GM23338 (cell line): ENCODE results near the gene CPSF4. TPM values are rescaled to one million over a fixed set of nuclear protein-coding genes. Genes with fewer than 3 reads are reported as not detected.
A peak's percentile ranks its signal among the peaks of the same experiment; 100 is the strongest.

Experiments used
- ATAC-seq: fragments of 200-7000 bp; cut with Tn5 transposase; 3 replicates; pipeline ENCODE4 v1.9.1; 2020
- DNase-seq: peaks from one replicate; pipeline ENCODE4 v3.0.0-alpha.2; 2015; ENCODE audit warnings: low spot score
- H2AFZ ChIP-seq: fragments of 200-600 bp; sonication (generic); 2 replicates; pipeline ENCODE4 v1.8.0; 2016; ENCODE audit warnings: antibody characterized with exemption, mild to moderate bottlenecking, moderate library complexity
- H3F3A ChIP-seq: fragments of 200-600 bp; sonication (generic); replicated peaks from 2 replicates; pipeline ENCODE4 v1.8.0; 2017; ENCODE audit warnings: antibody characterized with exemption, mixed run types, low read depth
- H3K27ac ChIP-seq: fragments of 200-600 bp; sonication (generic); 2 replicates; pipeline ENCODE4 v1.6.1; 2016; ENCODE audit warnings: low read depth
- H3K27me3 ChIP-seq: fragments of 200-600 bp; sonication (generic); 2 replicates; pipeline ENCODE4 v1.8.0; 2016; ENCODE audit warnings: mild to moderate bottlenecking, mixed run types, moderate library complexity; ENCODE audit not compliant: insufficient read depth
- H3K36me3 ChIP-seq: fragments of 200-600 bp; sonication (generic); 2 replicates; pipeline ENCODE4 v1.8.0; 2016; ENCODE audit warnings: mild to moderate bottlenecking; ENCODE audit not compliant: insufficient read depth
- H3K4me1 ChIP-seq: fragments of 200-600 bp; sonication (generic); 2 replicates; pipeline ENCODE4 v1.8.0; 2016; ENCODE audit warnings: mild to moderate bottlenecking, moderate library complexity; ENCODE audit not compliant: insufficient read depth
- H3K4me2 ChIP-seq: fragments of 200-600 bp; sonication (generic); 2 replicates; pipeline ENCODE4 v1.7.1; 2017; ENCODE audit warnings: mixed run types
- H3K4me3 ChIP-seq: fragments of 200-600 bp; sonication (generic); 2 replicates; pipeline ENCODE4 v1.6.1; 2016; ENCODE audit warnings: mixed run types
- H3K79me2 ChIP-seq: fragments of 200-600 bp; sonication (generic); replicated peaks from 2 replicates; pipeline ENCODE4 v1.8.0; 2017; ENCODE audit warnings: mild to moderate bottlenecking; ENCODE audit not compliant: insufficient read depth
- H3K9me2 ChIP-seq: fragments of 200-600 bp; sonication (generic); 2 replicates; pipeline ENCODE4 v1.8.0; 2017; ENCODE audit not compliant: insufficient read depth
- H4K20me1 ChIP-seq: fragments of 200-600 bp; sonication (generic); replicated peaks from 2 replicates; pipeline ENCODE4 v1.8.0; 2017; ENCODE audit warnings: mild to moderate bottlenecking; ENCODE audit not compliant: insufficient read depth
- H3K27ac Mint-ChIP-seq: 2 replicates; pipeline ENCODE4 v1.8.0; 2020; ENCODE audit warnings: inconsistent platforms, mild to moderate bottlenecking, moderate library complexity, mixed read lengths
- H3K27me3 Mint-ChIP-seq: 3 replicates; pipeline ENCODE4 v1.8.0; 2022; ENCODE audit warnings: low read depth, mild to moderate bottlenecking, moderate library complexity, mixed read lengths, inconsistent platforms; ENCODE audit not compliant: insufficient read depth, poor library complexity
- H3K36me3 Mint-ChIP-seq: 3 replicates; pipeline ENCODE4 v1.8.0; 2021; ENCODE audit warnings: low read depth, mild to moderate bottlenecking, inconsistent platforms, moderate library complexity, mixed read lengths
- H3K4me1 Mint-ChIP-seq: 3 replicates; pipeline ENCODE4 v1.8.0; 2020; ENCODE audit warnings: mild to moderate bottlenecking, inconsistent platforms, mixed read lengths
- H3K4me3 Mint-ChIP-seq: 3 replicates; pipeline ENCODE4 v1.8.0; 2021; ENCODE audit warnings: moderate library complexity, mild to moderate bottlenecking, inconsistent platforms, mixed read lengths
- H3K9me3 Mint-ChIP-seq: 3 replicates; pipeline ENCODE4 v1.8.0; 2020; ENCODE audit warnings: moderate library complexity, mild to moderate bottlenecking, inconsistent platforms, mixed read lengths
- CREB1 ChIP-seq: fragments of 250-450 bp; sonication (Bioruptor Pico); IDR thresholded peaks from 2 replicates; pipeline ENCODE4 v1.5.0; 2020; ENCODE audit warnings: low read depth, mild to moderate bottlenecking, moderate library complexity
- ETS1 ChIP-seq: IDR thresholded peaks from 2 replicates; pipeline ENCODE4 v1.6.1; 2016; ENCODE audit warnings: antibody characterized with exemption
- EZH2 ChIP-seq: fragments of 200-600 bp; sonication (generic); IDR thresholded peaks from one replicate; pipeline ENCODE4 v1.8.0; 2017; ENCODE audit warnings: antibody characterized with exemption, mild to moderate bottlenecking, low read depth; ENCODE audit not compliant: unreplicated experiment
- EZH2phosphoT487 ChIP-seq: fragments of 200-600 bp; sonication (generic); IDR thresholded peaks from one replicate; pipeline ENCODE4 v1.8.1; 2018; ENCODE audit warnings: antibody characterized with exemption; ENCODE audit not compliant: unreplicated experiment
- NANOG ChIP-seq: IDR thresholded peaks from 2 replicates; pipeline ENCODE4 v1.6.1; 2016; ENCODE audit warnings: antibody characterized with exemption, borderline replicate concordance
- POLR2AphosphoS5 ChIP-seq: IDR thresholded peaks from 2 replicates; pipeline ENCODE4 v1.6.1; 2016; ENCODE audit warnings: antibody characterized with exemption, low read depth
- ZNF114 ChIP-seq: fragments of 250-450 bp; sonication (Bioruptor Pico); IDR thresholded peaks from 2 replicates; pipeline ENCODE4 v1.5.0; 2020; ENCODE audit warnings: mild to moderate bottlenecking, moderate library complexity
- polyA plus RNA-seq: library from polyadenylated mRNA; unstranded; fragments of >200 nt; fragmentation: Nextera tagmentation; extraction: Ambion mirVana; gene quantifications from 2 replicates; pipeline ENCODE4 v1.2.1, GENCODE V29; 2016
- total RNA-seq: library from RNA; depleted of rRNA; stranded (reverse); fragments of >200 nt; shearing (Covaris generic); gene quantifications from 2 replicates; pipeline ENCODE4 v1.2.3, GENCODE V29; 2014
- TF ChIP-seq, protein P1 (sequence below): IDR thresholded peaks from one replicate; pipeline ENCODE4 v1.6.1; 2018; ENCODE audit warnings: antibody characterized with exemption; ENCODE audit not compliant: unreplicated experiment
- TF ChIP-seq, protein P2 (sequence below), 2 experiments: fragments of 200-600 bp in 1 of 2; sonication (generic) in 1 of 2; conservative IDR thresholded peaks; 2 replicates each; pipeline versions ENCODE4 v1.5.1 to v1.6.1; 2016 to 2017; ENCODE audit warnings: antibody characterized with exemption in 2 of 2, low read depth in 2 of 2, mild to moderate bottlenecking in 2 of 2, moderate library complexity in 1 of 2

Gene CPSF4
- total and polyA plus RNA-seq, 2 experiments from 2014 or later: 34.3 to 93.2 TPM

GRCh38 chr7:99392046-99392445, 46.7 kb upstream of the CPSF4 start:
- H3K27me3 ChIP-seq: no peaks in the 10 kb centered on the region
- TF ChIP-seq EZH2phosphoT487 (no peak), POLR2AphosphoS5 (no peak), ZNF114 (no peak), EZH2 (no peak), CREB1 (CRISPR knock-in tag) (no peak), ETS1 (no peak), NANOG (no peak)
- TF ChIP-seq, protein P1, sequence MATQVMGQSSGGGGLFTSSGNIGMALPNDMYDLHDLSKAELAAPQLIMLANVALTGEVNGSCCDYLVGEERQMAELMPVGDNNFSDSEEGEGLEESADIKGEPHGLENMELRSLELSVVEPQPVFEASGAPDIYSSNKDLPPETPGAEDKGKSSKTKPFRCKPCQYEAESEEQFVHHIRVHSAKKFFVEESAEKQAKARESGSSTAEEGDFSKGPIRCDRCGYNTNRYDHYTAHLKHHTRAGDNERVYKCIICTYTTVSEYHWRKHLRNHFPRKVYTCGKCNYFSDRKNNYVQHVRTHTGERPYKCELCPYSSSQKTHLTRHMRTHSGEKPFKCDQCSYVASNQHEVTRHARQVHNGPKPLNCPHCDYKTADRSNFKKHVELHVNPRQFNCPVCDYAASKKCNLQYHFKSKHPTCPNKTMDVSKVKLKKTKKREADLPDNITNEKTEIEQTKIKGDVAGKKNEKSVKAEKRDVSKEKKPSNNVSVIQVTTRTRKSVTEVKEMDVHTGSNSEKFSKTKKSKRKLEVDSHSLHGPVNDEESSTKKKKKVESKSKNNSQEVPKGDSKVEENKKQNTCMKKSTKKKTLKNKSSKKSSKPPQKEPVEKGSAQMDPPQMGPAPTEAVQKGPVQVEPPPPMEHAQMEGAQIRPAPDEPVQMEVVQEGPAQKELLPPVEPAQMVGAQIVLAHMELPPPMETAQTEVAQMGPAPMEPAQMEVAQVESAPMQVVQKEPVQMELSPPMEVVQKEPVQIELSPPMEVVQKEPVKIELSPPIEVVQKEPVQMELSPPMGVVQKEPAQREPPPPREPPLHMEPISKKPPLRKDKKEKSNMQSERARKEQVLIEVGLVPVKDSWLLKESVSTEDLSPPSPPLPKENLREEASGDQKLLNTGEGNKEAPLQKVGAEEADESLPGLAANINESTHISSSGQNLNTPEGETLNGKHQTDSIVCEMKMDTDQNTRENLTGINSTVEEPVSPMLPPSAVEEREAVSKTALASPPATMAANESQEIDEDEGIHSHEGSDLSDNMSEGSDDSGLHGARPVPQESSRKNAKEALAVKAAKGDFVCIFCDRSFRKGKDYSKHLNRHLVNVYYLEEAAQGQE: no peak
- TF ChIP-seq, protein P2, sequence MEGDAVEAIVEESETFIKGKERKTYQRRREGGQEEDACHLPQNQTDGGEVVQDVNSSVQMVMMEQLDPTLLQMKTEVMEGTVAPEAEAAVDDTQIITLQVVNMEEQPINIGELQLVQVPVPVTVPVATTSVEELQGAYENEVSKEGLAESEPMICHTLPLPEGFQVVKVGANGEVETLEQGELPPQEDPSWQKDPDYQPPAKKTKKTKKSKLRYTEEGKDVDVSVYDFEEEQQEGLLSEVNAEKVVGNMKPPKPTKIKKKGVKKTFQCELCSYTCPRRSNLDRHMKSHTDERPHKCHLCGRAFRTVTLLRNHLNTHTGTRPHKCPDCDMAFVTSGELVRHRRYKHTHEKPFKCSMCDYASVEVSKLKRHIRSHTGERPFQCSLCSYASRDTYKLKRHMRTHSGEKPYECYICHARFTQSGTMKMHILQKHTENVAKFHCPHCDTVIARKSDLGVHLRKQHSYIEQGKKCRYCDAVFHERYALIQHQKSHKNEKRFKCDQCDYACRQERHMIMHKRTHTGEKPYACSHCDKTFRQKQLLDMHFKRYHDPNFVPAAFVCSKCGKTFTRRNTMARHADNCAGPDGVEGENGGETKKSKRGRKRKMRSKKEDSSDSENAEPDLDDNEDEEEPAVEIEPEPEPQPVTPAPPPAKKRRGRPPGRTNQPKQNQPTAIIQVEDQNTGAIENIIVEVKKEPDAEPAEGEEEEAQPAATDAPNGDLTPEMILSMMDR (conservative IDR thresholded peaks at IDR 0.05; ENCODE audit: low read depth in 2 of 2): no peak
- H3K4me2 ChIP-seq: peak overlapping the region; percentile 85
- Mint-ChIP-seq H3K9me3 (no peaks in the 10 kb centered on the region), H3K4me1 (peaks cover 13% of the 10 kb centered on the region), H3K27me3 (peaks cover 23% of the 10 kb centered on the region), H3K27ac (no peak overlapping the region), H3K4me3 (peak overlapping the region; percentile 91), H3K36me3 (peaks cover 42% of the 10 kb centered on the region)
- peaks cover 16% of the 10 kb centered on the region for H4K20me1 ChIP-seq
- peak overlapping the region; percentile 75; the same call in 1 of the 2 replicates for H2AFZ ChIP-seq
- H3K79me2 ChIP-seq: no peaks in the 10 kb centered on the region
- peak overlapping the region; percentile 90; the same call in 1 of the 2 replicates for H3K27ac ChIP-seq
- peak overlapping the region; percentile 65 for H3K4me3 ChIP-seq
- peaks cover 6% of the 10 kb centered on the region; the same call in 1 of the 2 replicates for H3K36me3 ChIP-seq
- peaks cover 5% of the 10 kb centered on the region; the same call in 1 of the 2 replicates for H3K4me1 ChIP-seq
- H3F3A ChIP-seq: peaks cover 29% of the 10 kb centered on the region
- ATAC-seq: no peak
- H3K9me2 ChIP-seq: no peaks in the 10 kb centered on the region
- DNase-seq: no peak
